Bronchial epithelial cell (primary cell): ENCODE data around the gene PRKAR2B. TPM values are rescaled to one million over a fixed set of nuclear protein-coding genes. Genes with fewer than 3 reads are reported as not detected.

Experiments used
- DNase-seq: peaks from one replicate; pipeline ENCODE4 v3.0.0-alpha.2; 2010; ENCODE audit warnings: low read depth
- FAIRE-seq: peaks from 2 replicates; lab custom pipeline; 2011; peaks lifted over from hg19 to GRCh38; lab: Jason Lieb, UNC
- H3K27me3 ChIP-seq: 2 replicates; pipeline ENCODE4 v1.5.1; 2011; ENCODE audit warnings: low read length; ENCODE audit not compliant: control insufficient read depth, insufficient read depth
- H3K36me3 ChIP-seq: 2 replicates; pipeline ENCODE4 v1.5.1; 2011; ENCODE audit warnings: low read length; ENCODE audit not compliant: control insufficient read depth, insufficient read depth
- H3K4me3 ChIP-seq: 2 replicates; pipeline ENCODE4 v1.5.1; 2011; ENCODE audit warnings: mild to moderate bottlenecking, low read depth, low read length, control low read depth
- total RNA-seq: library from RNA; depleted of rRNA; stranded (reverse); fragments of >200 nt; gene quantifications from 2 replicates; pipeline ENCODE4 v1.2.1, GENCODE V29; 2014
- TF ChIP-seq, protein P1 (sequence below): IDR thresholded peaks from 2 replicates; pipeline ENCODE4 v1.5.1; 2011; ENCODE audit warnings: mild to moderate bottlenecking, moderate library complexity, low read length, control low read depth, inconsistent platforms; ENCODE audit not compliant: insufficient read depth, severe bottlenecking

The PRKAR2B gene
- total RNA-seq, 1 donor from 2014 or later = 0.26 TPM

GRCh38 chr7:107181172-107181571 is 136.7 kb downstream of the PRKAR2B start:
- TF ChIP-seq, protein P1, sequence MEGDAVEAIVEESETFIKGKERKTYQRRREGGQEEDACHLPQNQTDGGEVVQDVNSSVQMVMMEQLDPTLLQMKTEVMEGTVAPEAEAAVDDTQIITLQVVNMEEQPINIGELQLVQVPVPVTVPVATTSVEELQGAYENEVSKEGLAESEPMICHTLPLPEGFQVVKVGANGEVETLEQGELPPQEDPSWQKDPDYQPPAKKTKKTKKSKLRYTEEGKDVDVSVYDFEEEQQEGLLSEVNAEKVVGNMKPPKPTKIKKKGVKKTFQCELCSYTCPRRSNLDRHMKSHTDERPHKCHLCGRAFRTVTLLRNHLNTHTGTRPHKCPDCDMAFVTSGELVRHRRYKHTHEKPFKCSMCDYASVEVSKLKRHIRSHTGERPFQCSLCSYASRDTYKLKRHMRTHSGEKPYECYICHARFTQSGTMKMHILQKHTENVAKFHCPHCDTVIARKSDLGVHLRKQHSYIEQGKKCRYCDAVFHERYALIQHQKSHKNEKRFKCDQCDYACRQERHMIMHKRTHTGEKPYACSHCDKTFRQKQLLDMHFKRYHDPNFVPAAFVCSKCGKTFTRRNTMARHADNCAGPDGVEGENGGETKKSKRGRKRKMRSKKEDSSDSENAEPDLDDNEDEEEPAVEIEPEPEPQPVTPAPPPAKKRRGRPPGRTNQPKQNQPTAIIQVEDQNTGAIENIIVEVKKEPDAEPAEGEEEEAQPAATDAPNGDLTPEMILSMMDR = no peak
- Histone ChIP-seq H3K4me3 (no peak overlapping the region), H3K27me3 (no peaks in the 10 kb centered on the region), H3K36me3 (peaks cover 2% of the 10 kb centered on the region)
- DNase-seq = no peak
- FAIRE-seq = no peak

DNA sequence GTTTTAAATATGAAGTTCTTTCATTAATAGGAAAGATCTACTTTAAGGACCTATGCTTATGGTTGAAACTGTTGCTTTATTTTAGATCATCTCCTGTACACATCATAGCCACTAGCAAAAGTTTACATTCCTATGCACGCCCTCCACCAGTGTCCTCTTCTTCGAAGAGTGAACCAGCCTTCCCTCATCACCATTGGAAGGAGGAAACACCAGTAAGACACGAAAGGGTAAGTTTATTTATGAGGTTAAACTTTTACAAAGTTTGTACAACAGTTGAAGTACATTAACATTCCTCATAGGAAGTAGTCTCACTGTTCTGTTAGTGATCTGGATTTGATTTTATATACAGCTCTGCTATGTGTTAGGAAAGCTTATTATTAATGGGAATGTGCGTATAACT is 141.2 kb downstream of the PRKAR2B start:
- DNase-seq (no peak), FAIRE-seq (no peak)
- TF ChIP-seq, protein P1 = no peak
- H3K36me3 ChIP-seq = peaks cover 5% of the 10 kb centered on the region
- H3K27me3 ChIP-seq = no peaks in the 10 kb centered on the region
- no peak overlapping the region for H3K4me3 ChIP-seq

DNA sequence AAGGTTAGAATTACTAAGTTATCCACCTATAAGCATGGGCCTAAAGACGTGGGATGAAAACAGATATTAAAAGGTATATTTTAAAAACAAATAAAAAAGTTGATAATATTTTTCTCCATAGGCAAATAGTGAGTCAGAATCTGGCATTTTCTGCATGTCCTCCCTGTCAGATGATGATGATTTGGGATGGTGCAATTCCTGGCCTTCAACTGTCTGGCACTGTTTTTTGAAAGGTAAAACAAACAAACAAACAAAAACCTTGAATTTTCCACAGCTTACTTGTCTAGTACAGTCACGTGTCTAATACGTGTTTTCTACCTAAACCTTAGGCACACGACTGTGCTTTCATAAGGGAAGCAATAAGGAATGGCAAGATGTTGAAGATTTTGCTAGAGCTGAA is 141.7 kb downstream of the PRKAR2B start:
- H3K36me3 ChIP-seq = peaks cover 5% of the 10 kb centered on the region
- FAIRE-seq = no peak

GRCh38 chr7:107187774-107188173 is 143.3 kb downstream of the PRKAR2B start:
- H3K27me3 ChIP-seq = no peaks in the 10 kb centered on the region
- peaks cover 7% of the 10 kb centered on the region for H3K36me3 ChIP-seq
- TF ChIP-seq, protein P1 = no peak
- DNase-seq (no peak), FAIRE-seq (no peak)
- no peak overlapping the region for H3K4me3 ChIP-seq

More for the DNA sequence above, 141.7 kb downstream of the PRKAR2B start:
- no peaks in the 10 kb centered on the region for H3K27me3 ChIP-seq
- DNase-seq = no peak
- TF ChIP-seq, protein P1 = no peak
- H3K4me3 ChIP-seq = no peak overlapping the region

GRCh38 chr7:107190090-107190489 is 145.6 kb downstream of the PRKAR2B start:
- peaks cover 8% of the 10 kb centered on the region for H3K36me3 ChIP-seq
- DNase-seq = no peak

DNA sequence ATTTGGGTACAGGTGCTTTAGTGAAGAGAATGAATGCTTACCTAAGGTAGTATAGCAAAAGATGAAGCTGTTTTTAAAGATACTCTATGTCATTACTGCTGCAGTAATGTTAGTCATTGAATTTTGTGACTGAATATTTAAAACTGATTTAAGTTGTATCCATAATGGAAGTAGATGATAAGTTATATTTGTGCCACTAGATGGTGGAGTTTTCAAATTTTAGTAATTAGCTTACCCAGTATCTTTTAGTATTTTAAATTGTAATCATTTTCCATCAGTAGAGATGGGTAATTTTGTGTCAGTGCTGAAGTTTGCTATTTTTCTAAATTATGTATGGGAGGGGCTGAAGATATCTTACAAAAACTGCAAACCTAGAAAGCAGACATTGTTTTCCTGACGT is 149.5 kb downstream of the PRKAR2B start:
- peaks cover 4% of the 10 kb centered on the region for H3K36me3 ChIP-seq
- no peak overlapping the region for H3K4me3 ChIP-seq
- DNase-seq (no peak), FAIRE-seq (no peak)
- no peaks in the 10 kb centered on the region for H3K27me3 ChIP-seq
- TF ChIP-seq, protein P1 = no peak

More at GRCh38 chr7:107190090-107190489, 145.6 kb downstream of the PRKAR2B start:
- TF ChIP-seq, protein P1 = no peak
- no peak overlapping the region for H3K4me3 ChIP-seq
- no peak for FAIRE-seq
- H3K27me3 ChIP-seq = no peaks in the 10 kb centered on the region
